ENCODE measurements around the gene COL17A1.

The COL17A1 gene

GRCh38 chr10:104085801-104086400, at the start of gene COL17A1:
Gene COL17A1 (minus strand): TSS chr10:104085880. CDS start chr10:104080673, 5,207 bp downstream.
- no peaks in the 10 kb centered on the region for H3K36me3 ChIP-seq (ENCODE audit: control insufficient read depth in 2 of 2, insufficient read depth in 2 of 2, low read length in 2 of 2)
- no peaks in the 10 kb centered on the region for H3K27me3 ChIP-seq (ENCODE audit: control insufficient read depth in 1 of 2, insufficient read depth in 2 of 2, low read length in 2 of 2)
- no peaks in the 10 kb centered on the region for H3K9me3 ChIP-seq (ENCODE audit: control insufficient read depth in 2 of 2, low read length in 2 of 2)
- H3K9ac ChIP-seq (ENCODE audit: low read length in 2 of 2) = no peak within 1 kb of the TSS
- H3K27ac ChIP-seq (ENCODE audit: low read length) = no peak within 1 kb of the TSS
- no peak within 1 kb of the TSS for H3K4me3 ChIP-seq (ENCODE audit: low read length in 2 of 2)
- H3K4me1 ChIP-seq (ENCODE audit: control insufficient read depth, insufficient read depth, low read length) = peaks cover 3% of the 10 kb centered on the region

- H3K36me3 ChIP-seq (ENCODE audit: control insufficient read depth in 2 of 2, insufficient read depth in 2 of 2, low read length in 2 of 2) = no peaks in the 10 kb centered on the region
- H3K27me3 ChIP-seq (ENCODE audit: control insufficient read depth in 1 of 2, insufficient read depth in 2 of 2, low read length in 2 of 2) = no peaks in the 10 kb centered on the region
- H3K4me3 ChIP-seq (ENCODE audit: low read length in 2 of 2) = no peak overlapping the region
- H3K9ac ChIP-seq (ENCODE audit: low read length in 2 of 2) = no peak overlapping the region
- H3K9me3 ChIP-seq (ENCODE audit: control insufficient read depth in 2 of 2, low read length in 2 of 2) = no peaks in the 10 kb centered on the region
- H3K4me1 ChIP-seq (ENCODE audit: control insufficient read depth, insufficient read depth, low read length) = no peaks in the 10 kb centered on the region
- H3K27ac ChIP-seq (ENCODE audit: low read length) = no peak overlapping the region
Observed at GRCh38 chr10:104130041-104130440, 44.4 kb upstream of the COL17A1 start.

- Histone ChIP-seq H3K4me3 (ENCODE audit: low read length in 2 of 2) (no peak overlapping the region), H3K27ac (ENCODE audit: low read length) (no peak overlapping the region), H3K36me3 (ENCODE audit: control insufficient read depth in 2 of 2, insufficient read depth in 2 of 2, low read length in 2 of 2) (no peaks in the 10 kb centered on the region), H3K9me3 (ENCODE audit: control insufficient read depth in 2 of 2, low read length in 2 of 2) (no peaks in the 10 kb centered on the region), H3K27me3 (ENCODE audit: control insufficient read depth in 1 of 2, insufficient read depth in 2 of 2, low read length in 2 of 2) (no peaks in the 10 kb centered on the region), H3K9ac (ENCODE audit: low read length in 2 of 2) (no peak overlapping the region), H3K4me1 (ENCODE audit: control insufficient read depth, insufficient read depth, low read length) (no peaks in the 10 kb centered on the region)
Observed at GRCh38 chr10:104128214-104128613, 42.5 kb upstream of the COL17A1 start.

- Histone ChIP-seq H3K27ac (ENCODE audit: low read length) (no peak overlapping the region), H3K4me3 (ENCODE audit: low read length in 2 of 2) (no peak overlapping the region), H3K36me3 (ENCODE audit: control insufficient read depth in 2 of 2, insufficient read depth in 2 of 2, low read length in 2 of 2) (no peaks in the 10 kb centered on the region), H3K27me3 (ENCODE audit: control insufficient read depth in 1 of 2, insufficient read depth in 2 of 2, low read length in 2 of 2) (no peaks in the 10 kb centered on the region), H3K9ac (ENCODE audit: low read length in 2 of 2) (no peak overlapping the region), H3K9me3 (ENCODE audit: control insufficient read depth in 2 of 2, low read length in 2 of 2) (no peaks in the 10 kb centered on the region), H3K4me1 (ENCODE audit: control insufficient read depth, insufficient read depth, low read length) (no peaks in the 10 kb centered on the region)
Observed at GRCh38 chr10:104127411-104127810, 41.7 kb upstream of the COL17A1 start.

- no peak overlapping the region for H3K9ac ChIP-seq (ENCODE audit: low read length in 2 of 2)
Observed at GRCh38 chr10:104123397-104123796, 37.7 kb upstream of the COL17A1 start.

GRCh38 chr10:104122225-104123107, 36.8 kb upstream of the COL17A1 start:
- H3K27me3 ChIP-seq (ENCODE audit: control insufficient read depth in 1 of 2, insufficient read depth in 2 of 2, low read length in 2 of 2) = no peaks in the 10 kb centered on the region
- H3K9ac ChIP-seq (ENCODE audit: low read length in 2 of 2) = peak overlapping the region; percentile 83 to 91
- H3K4me3 ChIP-seq (ENCODE audit: low read length in 2 of 2) = peak overlapping the region; percentile 80 to 89
- H3K27ac ChIP-seq (ENCODE audit: low read length) = peak overlapping the region; percentile 80
- H3K9me3 ChIP-seq (ENCODE audit: control insufficient read depth in 2 of 2, low read length in 2 of 2) = no peaks in the 10 kb centered on the region
- H3K4me1 ChIP-seq (ENCODE audit: control insufficient read depth, insufficient read depth, low read length) = no peaks in the 10 kb centered on the region
- no peaks in the 10 kb centered on the region for H3K36me3 ChIP-seq (ENCODE audit: control insufficient read depth in 2 of 2, insufficient read depth in 2 of 2, low read length in 2 of 2)

More at GRCh38 chr10:104123397-104123796, 37.7 kb upstream of the COL17A1 start:
- Histone ChIP-seq H3K36me3 (ENCODE audit: control insufficient read depth in 2 of 2, insufficient read depth in 2 of 2, low read length in 2 of 2) (no peaks in the 10 kb centered on the region), H3K4me1 (ENCODE audit: control insufficient read depth, insufficient read depth, low read length) (no peaks in the 10 kb centered on the region), H3K4me3 (ENCODE audit: low read length in 2 of 2) (no peak overlapping the region), H3K27ac (ENCODE audit: low read length) (no peak overlapping the region), H3K27me3 (ENCODE audit: control insufficient read depth in 1 of 2, insufficient read depth in 2 of 2, low read length in 2 of 2) (no peaks in the 10 kb centered on the region), H3K9me3 (ENCODE audit: control insufficient read depth in 2 of 2, low read length in 2 of 2) (no peaks in the 10 kb centered on the region)

- Histone ChIP-seq H3K27ac (ENCODE audit: low read length) (peak within 1 kb of the TSS; percentile 98), H3K27me3 (ENCODE audit: control insufficient read depth in 1 of 2, insufficient read depth in 2 of 2, low read length in 2 of 2) (no peaks in the 10 kb centered on the region), H3K36me3 (ENCODE audit: control insufficient read depth in 2 of 2, insufficient read depth in 2 of 2, low read length in 2 of 2) (no peaks in the 10 kb centered on the region), H3K4me1 (ENCODE audit: control insufficient read depth, insufficient read depth, low read length) (no peaks in the 10 kb centered on the region), H3K4me3 (ENCODE audit: low read length in 2 of 2) (peak within 1 kb of the TSS; percentile 80 to 89), H3K9me3 (ENCODE audit: control insufficient read depth in 2 of 2, low read length in 2 of 2) (no peaks in the 10 kb centered on the region), H3K9ac (ENCODE audit: low read length in 2 of 2) (peak within 1 kb of the TSS; percentile 92 to 95)
Observed at GRCh38 chr10:104121485-104122224, 36.0 kb upstream of the COL17A1 start, which contains the start of gene SFR1. Gene SFR1 (plus strand): TSS chr10:104122171. CDS start chr10:104122184, 13 bp downstream.

- peak overlapping the region; percentile 98 for H3K27ac ChIP-seq (ENCODE audit: low read length)
- no peaks in the 10 kb centered on the region for H3K4me1 ChIP-seq (ENCODE audit: control insufficient read depth, insufficient read depth, low read length)
Observed at GRCh38 chr10:104120903-104121484, 35.3 kb upstream of the COL17A1 start.

GRCh38 chr10:104120512-104120902, 34.8 kb upstream of the COL17A1 start:
- no peaks in the 10 kb centered on the region for H3K9me3 ChIP-seq (ENCODE audit: control insufficient read depth in 2 of 2, low read length in 2 of 2)
- H3K27ac ChIP-seq (ENCODE audit: low read length) = peak overlapping the region; percentile 98
- H3K36me3 ChIP-seq (ENCODE audit: control insufficient read depth in 2 of 2, insufficient read depth in 2 of 2, low read length in 2 of 2) = no peaks in the 10 kb centered on the region
- no peaks in the 10 kb centered on the region for H3K27me3 ChIP-seq (ENCODE audit: control insufficient read depth in 1 of 2, insufficient read depth in 2 of 2, low read length in 2 of 2)
- H3K9ac ChIP-seq (ENCODE audit: low read length in 2 of 2) = peak overlapping the region; percentile 92 to 95
- no peaks in the 10 kb centered on the region for H3K4me1 ChIP-seq (ENCODE audit: control insufficient read depth, insufficient read depth, low read length)
- peak overlapping the region; percentile 79 to 89 for H3K4me3 ChIP-seq (ENCODE audit: low read length in 2 of 2)

More at GRCh38 chr10:104120903-104121484, 35.3 kb upstream of the COL17A1 start:
- Histone ChIP-seq H3K9ac (ENCODE audit: low read length in 2 of 2) (peak overlapping the region; percentile 92 to 95), H3K4me3 (ENCODE audit: low read length in 2 of 2) (peak overlapping the region; percentile 79 to 89), H3K9me3 (ENCODE audit: control insufficient read depth in 2 of 2, low read length in 2 of 2) (no peaks in the 10 kb centered on the region), H3K36me3 (ENCODE audit: control insufficient read depth in 2 of 2, insufficient read depth in 2 of 2, low read length in 2 of 2) (no peaks in the 10 kb centered on the region), H3K27me3 (ENCODE audit: control insufficient read depth in 1 of 2, insufficient read depth in 2 of 2, low read length in 2 of 2) (no peaks in the 10 kb centered on the region)

GRCh38 chr10:104119996-104120395, 34.3 kb upstream of the COL17A1 start:
- Histone ChIP-seq H3K9ac (ENCODE audit: low read length in 2 of 2) (no peak overlapping the region), H3K36me3 (ENCODE audit: control insufficient read depth in 2 of 2, insufficient read depth in 2 of 2, low read length in 2 of 2) (no peaks in the 10 kb centered on the region), H3K27ac (ENCODE audit: low read length) (no peak overlapping the region), H3K9me3 (ENCODE audit: control insufficient read depth in 2 of 2, low read length in 2 of 2) (no peaks in the 10 kb centered on the region), H3K27me3 (ENCODE audit: control insufficient read depth in 1 of 2, insufficient read depth in 2 of 2, low read length in 2 of 2) (no peaks in the 10 kb centered on the region), H3K4me1 (ENCODE audit: control insufficient read depth, insufficient read depth, low read length) (no peaks in the 10 kb centered on the region), H3K4me3 (ENCODE audit: low read length in 2 of 2) (no peak overlapping the region)
